NB4 (cell line): ENCODE measurements around the gene SRRD.

Source experiments
- CTCF ChIP-seq: IDR thresholded peaks from one replicate; pipeline ENCODE4 v1.5.1; 2012; ENCODE audit warnings: low read depth, low read length
- MYC ChIP-seq: IDR thresholded peaks from 2 replicates; pipeline ENCODE4 v1.6.1; 2011; ENCODE audit warnings: low read depth, low read length
- POLR2A ChIP-seq: IDR thresholded peaks from 2 replicates; pipeline ENCODE4 v1.6.1; 2011; ENCODE audit warnings: mild to moderate bottlenecking; ENCODE audit not compliant: insufficient read length; ENCODE audit errors: extremely low read depth
- TF ChIP-seq, protein P1 (sequence below): IDR thresholded peaks from 2 replicates; pipeline ENCODE4 v1.6.1; 2011; ENCODE audit warnings: low read depth, low read length

- TF ChIP-seq, protein P1, sequence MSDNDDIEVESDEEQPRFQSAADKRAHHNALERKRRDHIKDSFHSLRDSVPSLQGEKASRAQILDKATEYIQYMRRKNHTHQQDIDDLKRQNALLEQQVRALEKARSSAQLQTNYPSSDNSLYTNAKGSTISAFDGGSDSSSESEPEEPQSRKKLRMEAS, result no peak
- TF ChIP-seq CTCF, result no peak
- TF ChIP-seq POLR2A, result no peak
- TF ChIP-seq MYC, result no peak
Observed at GRCh38 chr22:26444777-26445176, 38.9 kb upstream of the SRRD start.
